IPS-18a (cell line): ENCODE results near the gene KLHL8.
"Not testable (repeated sequence)": the region's sequence is repeated elsewhere in the genome, so short reads cannot be mapped to it uniquely, and the experiment has no call there.

Experiments used
- H3K27ac ChIP-seq: one replicate; pipeline ENCODE4 v1.5.1; 2013; ENCODE audit warnings: low read length
- H3K27me3 ChIP-seq: one replicate; pipeline ENCODE4 v1.6.1; 2013; ENCODE audit warnings: mild to moderate bottlenecking, low read length; ENCODE audit not compliant: control insufficient read depth, insufficient read depth
- H3K36me3 ChIP-seq: one replicate; pipeline ENCODE4 v1.6.1; 2013; ENCODE audit warnings: low read depth, low read length; ENCODE audit not compliant: control insufficient read depth
- H3K4me1 ChIP-seq: one replicate; pipeline ENCODE4 v1.6.1; 2013; ENCODE audit warnings: low read depth, low read length; ENCODE audit not compliant: control insufficient read depth
- H3K4me3 ChIP-seq: one replicate; pipeline ENCODE4 v1.5.1; 2013; ENCODE audit warnings: low read length
- H3K9ac ChIP-seq: one replicate; pipeline ENCODE4 v1.6.1; 2013; ENCODE audit warnings: mild to moderate bottlenecking, low read length, moderate library complexity
- H3K9me3 ChIP-seq: one replicate; pipeline ENCODE4 v1.6.1; 2013; ENCODE audit warnings: low read depth, low read length; ENCODE audit not compliant: control insufficient read depth

Gene KLHL8

DNA sequence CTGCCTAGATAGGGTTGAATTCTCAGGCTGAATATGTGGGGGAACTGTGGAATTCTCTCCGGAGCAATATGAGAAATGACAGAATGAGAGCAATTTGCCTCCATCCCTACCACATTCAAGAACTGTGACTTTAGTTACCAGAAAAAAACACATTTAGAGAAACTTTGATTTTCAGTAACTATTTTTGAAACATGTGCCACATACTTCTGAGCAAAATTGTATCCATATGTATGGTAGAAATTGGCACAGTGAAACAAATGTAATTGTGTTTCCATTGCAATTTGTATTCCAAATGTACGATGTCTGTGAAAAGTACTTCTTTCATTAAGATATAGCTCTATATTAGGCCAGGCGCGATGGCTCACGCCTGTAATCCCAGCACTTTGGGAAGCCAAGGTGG, 5.5 kb upstream of the KLHL8 start:
- Histone ChIP-seq H3K27ac (no peak overlapping the region), H3K4me1 (no peaks in the 10 kb centered on the region), H3K9me3 (no peaks in the 10 kb centered on the region), H3K27me3 (no peaks in the 10 kb centered on the region), H3K36me3 (no peaks in the 10 kb centered on the region), H3K9ac (no peak overlapping the region), H3K4me3 (no peak overlapping the region)

DNA sequence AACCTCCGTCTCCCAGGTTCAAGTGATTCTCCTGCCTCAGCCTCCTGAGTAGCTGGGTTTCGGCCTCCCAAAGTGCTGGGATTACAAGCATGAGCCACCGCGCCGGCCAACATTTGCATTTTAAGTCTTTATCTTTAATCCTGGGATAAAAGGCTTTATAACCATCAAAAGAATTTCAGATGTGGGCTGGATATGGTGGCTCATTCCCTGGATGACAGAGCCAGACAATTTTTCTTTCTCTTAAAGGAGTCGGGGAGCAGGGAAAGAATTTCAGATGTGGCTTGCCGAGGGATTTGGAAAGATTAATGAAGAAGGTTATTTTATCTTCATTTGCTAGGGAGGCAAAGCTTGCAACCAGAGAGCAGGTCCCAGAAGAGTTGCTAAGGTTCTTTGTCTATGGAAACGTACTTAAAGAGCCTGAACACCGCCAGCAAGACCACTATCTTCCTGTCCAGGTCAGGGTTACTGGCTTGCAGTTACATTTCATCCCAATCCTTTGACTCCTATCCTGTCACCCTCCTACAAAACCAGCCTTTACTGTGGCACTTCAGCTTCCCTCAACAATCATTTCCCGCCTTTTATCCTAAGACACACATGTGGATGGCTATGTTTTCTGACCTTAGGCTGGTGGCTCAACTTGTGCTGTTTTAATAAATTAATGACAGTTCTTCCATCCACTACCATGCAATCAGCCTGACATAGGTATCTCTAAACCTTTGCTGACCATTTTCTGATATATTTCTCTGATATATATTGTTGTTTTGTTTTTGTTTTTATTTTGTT, 3.9 kb upstream of the KLHL8 start:
- no peak overlapping the region for H3K9ac ChIP-seq
- no peaks in the 10 kb centered on the region for H3K36me3 ChIP-seq
- H3K4me3 ChIP-seq = no peak overlapping the region

GRCh38 chr4:87219632-87220093, 755 bp downstream of the KLHL8 start:
- Histone ChIP-seq H3K4me1 (peaks cover 10% of the 10 kb centered on the region), H3K4me3 (peak overlapping the region; percentile 95), H3K27me3 (peaks cover 5% of the 10 kb centered on the region), H3K36me3 (no peaks in the 10 kb centered on the region), H3K27ac (no peak overlapping the region), H3K9me3 (no peaks in the 10 kb centered on the region), H3K9ac (peak overlapping the region; percentile 90)

More for the DNA sequence above, 3.9 kb upstream of the KLHL8 start:
- Histone ChIP-seq H3K4me1 (peaks cover 4% of the 10 kb centered on the region), H3K9me3 (no peaks in the 10 kb centered on the region), H3K27me3 (peaks cover 1% of the 10 kb centered on the region), H3K27ac (no peak overlapping the region)

DNA sequence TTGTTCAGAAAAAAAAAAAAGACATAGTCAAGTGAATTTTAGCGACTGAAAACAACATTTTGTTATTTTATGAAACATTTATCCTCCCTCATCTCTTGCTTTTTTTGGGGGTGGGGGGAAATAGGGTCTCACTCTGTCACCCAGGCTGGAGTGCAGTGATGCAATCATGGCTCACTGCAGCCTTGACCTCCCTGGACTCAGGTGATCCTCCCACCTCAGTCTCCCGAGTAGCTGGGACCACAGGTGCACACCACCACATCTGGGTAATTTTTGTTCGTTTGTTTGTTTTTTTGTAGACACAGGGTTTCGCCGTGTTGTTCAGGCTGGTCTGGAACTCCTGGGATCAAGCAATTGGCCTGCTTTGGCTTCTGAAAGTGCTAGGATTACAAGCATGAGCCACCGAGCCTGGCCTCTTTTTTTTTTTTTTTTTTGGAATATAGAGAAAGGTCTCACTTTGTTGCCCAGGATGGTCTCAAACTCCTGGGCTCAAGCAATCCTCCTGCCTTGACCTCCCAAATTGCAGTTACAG, 3.1 kb downstream of the KLHL8 start:
- not testable (repeated sequence) for H3K9me3 ChIP-seq, H3K27ac ChIP-seq, H3K36me3 ChIP-seq, H3K9ac ChIP-seq, H3K27me3 ChIP-seq, H3K4me1 ChIP-seq, H3K4me3 ChIP-seq

DNA sequence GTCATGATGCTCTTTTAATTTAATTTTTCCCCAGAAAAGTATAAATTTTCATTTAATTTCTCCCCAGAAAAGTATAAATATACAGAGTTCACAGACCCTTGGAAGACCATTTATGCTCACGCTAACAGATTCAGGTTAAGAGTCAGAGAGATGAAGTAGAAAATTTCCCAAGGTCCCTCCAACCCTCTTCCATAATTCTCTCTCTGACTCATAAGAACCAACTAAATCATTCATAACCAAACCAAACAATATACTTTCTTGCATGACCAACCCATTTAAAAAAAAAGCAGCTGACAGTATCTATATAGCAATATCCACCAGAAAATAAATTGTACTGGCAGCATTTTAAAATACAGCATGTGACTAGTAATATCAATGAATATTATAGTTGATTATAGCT, 3.9 kb downstream of the KLHL8 start:
- Histone ChIP-seq H3K9me3 (no peaks in the 10 kb centered on the region), H3K36me3 (no peaks in the 10 kb centered on the region), H3K4me1 (peaks cover 10% of the 10 kb centered on the region), H3K27ac (no peak overlapping the region), H3K27me3 (peaks cover 5% of the 10 kb centered on the region), H3K9ac (no peak overlapping the region), H3K4me3 (no peak overlapping the region)

- Histone ChIP-seq H3K36me3 (no peaks in the 10 kb centered on the region), H3K9me3 (no peaks in the 10 kb centered on the region), H3K27ac (no peak overlapping the region), H3K4me3 (no peak overlapping the region), H3K9ac (no peak overlapping the region), H3K4me1 (no peaks in the 10 kb centered on the region), H3K27me3 (no peaks in the 10 kb centered on the region)
Observed at GRCh38 chr4:87213421-87214075, 6.9 kb downstream of the KLHL8 start.

DNA sequence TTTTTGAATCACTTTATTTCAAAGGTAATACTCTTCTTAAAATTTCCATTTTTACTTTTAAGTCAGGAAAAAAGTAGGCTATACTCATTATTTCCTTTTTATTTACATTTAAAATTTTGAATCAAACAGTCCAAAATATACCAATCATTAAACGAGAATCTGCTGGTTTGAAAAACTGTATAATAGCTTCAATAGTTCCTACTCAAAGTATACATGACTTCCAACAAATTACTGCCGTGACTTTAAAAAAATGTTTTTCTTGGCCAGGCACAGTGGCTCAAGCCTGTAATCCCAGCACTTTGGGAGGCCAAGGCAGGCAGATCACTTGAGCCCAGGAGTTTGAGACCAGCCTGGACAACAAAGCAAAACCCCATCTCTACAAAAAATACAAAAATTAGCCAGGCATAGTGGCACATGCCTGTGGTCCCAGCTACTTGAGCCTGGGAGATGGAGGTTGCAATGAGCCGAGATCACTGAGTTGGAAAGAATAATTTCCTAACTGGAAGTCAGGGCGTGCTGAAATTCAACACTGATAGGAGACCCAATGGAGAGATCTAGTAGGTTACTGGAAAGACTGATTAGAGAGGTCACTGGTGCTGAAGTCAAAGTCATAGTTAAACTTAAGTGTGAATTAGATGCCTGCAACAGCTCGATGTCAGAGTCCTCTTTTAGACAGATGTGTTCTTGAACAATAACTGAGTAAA, 9.0 kb downstream of the KLHL8 start:
- Histone ChIP-seq H3K27me3 (no peaks in the 10 kb centered on the region), H3K9ac (no peak overlapping the region)

DNA sequence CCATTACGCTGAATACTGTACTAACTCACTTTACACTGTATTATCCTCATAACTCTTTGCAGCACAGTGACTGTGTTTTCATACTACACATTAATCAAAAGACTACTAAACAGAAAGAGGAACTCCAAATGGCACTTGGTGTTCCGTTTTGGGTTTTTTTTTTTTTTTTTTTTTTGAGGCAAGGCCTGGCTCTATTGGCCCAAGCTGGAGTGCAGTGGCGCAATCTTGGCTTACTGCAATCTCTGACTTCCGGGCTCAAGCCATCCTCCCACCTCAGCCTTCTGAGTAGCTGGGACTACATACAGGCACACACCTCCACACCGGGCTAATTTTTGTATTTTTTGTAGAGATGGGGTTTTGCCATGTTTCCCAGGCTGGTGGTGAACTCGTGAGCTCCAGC, 10.7 kb downstream of the KLHL8 start:
- H3K27me3 ChIP-seq = no peaks in the 10 kb centered on the region
- no peaks in the 10 kb centered on the region for H3K36me3 ChIP-seq
- H3K27ac ChIP-seq = no peak overlapping the region
- H3K4me1 ChIP-seq = no peaks in the 10 kb centered on the region
- H3K9me3 ChIP-seq = no peaks in the 10 kb centered on the region
- H3K4me3 ChIP-seq = no peak overlapping the region
- H3K9ac ChIP-seq = no peak overlapping the region

More for the DNA sequence above, 9.0 kb downstream of the KLHL8 start:
- Histone ChIP-seq H3K36me3 (no peaks in the 10 kb centered on the region), H3K9me3 (no peaks in the 10 kb centered on the region), H3K27ac (no peak overlapping the region), H3K4me1 (no peaks in the 10 kb centered on the region), H3K4me3 (no peak overlapping the region)

- Histone ChIP-seq H3K27me3 (no peaks in the 10 kb centered on the region), H3K27ac (no peak overlapping the region), H3K36me3 (no peaks in the 10 kb centered on the region), H3K4me1 (no peaks in the 10 kb centered on the region), H3K9ac (no peak overlapping the region), H3K4me3 (no peak overlapping the region), H3K9me3 (no peaks in the 10 kb centered on the region)
Observed at GRCh38 chr4:87209182-87209581, 11.2 kb downstream of the KLHL8 start.

DNA sequence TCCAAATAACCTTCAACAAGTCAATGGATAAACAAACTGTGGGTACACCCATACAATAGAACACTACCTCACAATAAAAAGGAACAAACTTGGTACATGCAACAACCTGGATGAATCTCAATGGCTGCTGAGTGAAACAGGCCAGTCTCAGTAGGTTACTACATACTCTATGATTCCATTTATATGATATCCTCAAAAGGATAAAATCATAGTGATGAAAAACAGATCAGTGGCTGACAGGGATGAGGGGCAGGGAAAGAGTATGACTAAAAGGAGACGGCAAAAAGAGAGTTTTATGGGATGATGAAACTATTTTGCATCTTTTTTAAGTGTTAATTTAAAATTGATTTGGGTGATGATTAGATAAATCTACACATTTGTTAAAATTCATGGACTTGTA, 15.9 kb downstream of the KLHL8 start:
- Histone ChIP-seq H3K36me3 (no peaks in the 10 kb centered on the region), H3K9me3 (no peaks in the 10 kb centered on the region), H3K9ac (no peak overlapping the region), H3K27me3 (no peaks in the 10 kb centered on the region), H3K27ac (no peak overlapping the region), H3K4me3 (no peak overlapping the region), H3K4me1 (no peaks in the 10 kb centered on the region)

DNA sequence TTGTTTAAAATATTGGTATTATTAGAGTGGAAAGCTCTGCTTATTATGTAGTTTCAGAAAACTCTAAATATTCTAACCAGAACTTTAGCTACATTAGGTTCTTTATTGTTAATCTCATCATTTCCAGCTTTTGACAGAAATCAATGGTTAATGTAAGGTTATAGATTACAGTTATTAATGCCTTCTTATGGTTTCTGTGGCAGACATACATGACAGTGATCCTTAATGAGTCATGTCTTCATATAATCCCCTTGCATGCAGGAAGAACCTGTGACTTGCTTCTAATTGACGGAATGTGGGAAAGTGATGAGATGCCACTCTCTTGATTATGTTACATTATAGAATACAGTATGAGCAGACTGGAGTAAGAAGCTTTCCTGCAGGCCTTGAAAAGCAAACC, 23.5 kb downstream of the KLHL8 start:
- H3K9me3 ChIP-seq = no peaks in the 10 kb centered on the region

More for the DNA sequence above, 23.5 kb downstream of the KLHL8 start:
- Histone ChIP-seq H3K36me3 (no peaks in the 10 kb centered on the region), H3K27me3 (no peaks in the 10 kb centered on the region), H3K4me1 (no peaks in the 10 kb centered on the region), H3K9ac (no peak overlapping the region), H3K4me3 (no peak overlapping the region), H3K27ac (no peak overlapping the region)
